GM21825 (cell line): ENCODE results near the gene CASP2.
A peak's percentile ranks its signal among the peaks of the same experiment; 100 is the strongest.

Source experiments
- ATAC-seq: cut with Tn5 transposase; IDR thresholded peaks from one replicate; pipeline ENCODE4 v1.9.1; 2021; ENCODE audit warnings: mild to moderate bottlenecking, moderate library complexity; ENCODE audit not compliant: unreplicated experiment

The CASP2 gene

DNA sequence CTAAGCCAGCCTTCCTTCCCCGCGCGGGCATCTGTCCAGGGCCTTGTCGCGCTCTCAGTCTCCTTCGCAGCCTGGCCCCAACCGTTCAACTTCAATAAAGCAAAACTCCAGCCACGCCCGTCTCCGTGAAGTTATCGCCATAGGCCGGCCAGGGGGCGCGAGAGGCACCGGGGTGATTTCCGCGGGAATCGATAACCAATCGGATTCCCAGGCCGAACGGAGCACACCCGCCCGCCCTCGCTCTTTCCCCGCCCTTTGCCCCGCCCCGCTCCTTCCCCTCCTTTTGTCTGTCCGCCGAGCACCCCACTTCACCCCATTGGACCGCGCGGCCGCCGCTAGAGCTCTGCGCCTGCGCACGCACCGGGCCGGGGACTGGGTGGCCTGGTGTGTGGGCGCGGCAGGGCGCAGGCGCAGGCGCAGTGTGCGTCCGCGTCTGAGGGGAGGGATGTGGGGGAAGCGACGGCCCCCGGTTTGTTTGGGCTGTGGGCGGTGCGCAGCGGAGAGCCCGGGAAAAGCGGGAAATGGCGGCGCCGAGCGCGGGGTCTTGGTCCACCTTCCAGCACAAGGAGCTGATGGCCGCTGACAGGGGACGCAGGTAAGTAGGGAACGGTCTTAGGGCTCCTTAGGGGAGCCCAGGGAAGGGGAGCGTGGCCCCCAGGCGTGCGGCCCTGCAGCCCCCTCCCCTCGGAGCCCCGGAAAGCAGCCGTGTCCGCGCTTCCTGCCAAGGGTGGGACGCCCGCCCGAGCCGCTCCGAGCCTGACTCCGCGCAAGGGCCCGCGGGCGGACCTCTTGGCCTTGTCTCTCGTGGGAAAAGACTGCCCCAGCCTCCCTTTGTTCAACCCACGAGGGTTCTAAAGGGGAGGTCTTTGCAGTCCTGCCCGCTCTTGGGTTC, at the start of gene CASP2:
TSS of gene CASP2 (plus strand) at position 417 of the 892 bp plus-strand sequence. CDS start at position 522, 105 bp downstream.
- ATAC-seq: peak; percentile 90

DNA sequence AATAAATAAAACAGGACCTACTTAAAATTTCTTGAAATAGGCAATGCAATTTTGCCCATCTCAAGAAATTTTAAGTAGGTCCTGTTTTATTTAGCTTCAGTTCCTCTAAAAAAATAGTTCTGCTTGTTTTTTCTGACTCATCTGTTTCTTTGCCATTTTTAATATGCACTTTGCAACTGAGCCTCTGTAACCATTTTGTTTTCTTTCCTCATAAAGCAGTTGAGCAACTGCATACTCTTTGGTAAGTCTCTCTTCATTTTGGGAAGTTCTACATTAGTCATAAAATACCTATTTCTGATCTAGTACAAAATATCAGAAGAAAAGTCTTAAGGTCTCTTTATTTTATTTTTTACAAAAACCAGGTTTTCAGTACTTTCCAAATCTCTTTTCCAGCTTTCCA, 48.3 kb upstream of the CASP2 start:
- ATAC-seq: no peak

DNA sequence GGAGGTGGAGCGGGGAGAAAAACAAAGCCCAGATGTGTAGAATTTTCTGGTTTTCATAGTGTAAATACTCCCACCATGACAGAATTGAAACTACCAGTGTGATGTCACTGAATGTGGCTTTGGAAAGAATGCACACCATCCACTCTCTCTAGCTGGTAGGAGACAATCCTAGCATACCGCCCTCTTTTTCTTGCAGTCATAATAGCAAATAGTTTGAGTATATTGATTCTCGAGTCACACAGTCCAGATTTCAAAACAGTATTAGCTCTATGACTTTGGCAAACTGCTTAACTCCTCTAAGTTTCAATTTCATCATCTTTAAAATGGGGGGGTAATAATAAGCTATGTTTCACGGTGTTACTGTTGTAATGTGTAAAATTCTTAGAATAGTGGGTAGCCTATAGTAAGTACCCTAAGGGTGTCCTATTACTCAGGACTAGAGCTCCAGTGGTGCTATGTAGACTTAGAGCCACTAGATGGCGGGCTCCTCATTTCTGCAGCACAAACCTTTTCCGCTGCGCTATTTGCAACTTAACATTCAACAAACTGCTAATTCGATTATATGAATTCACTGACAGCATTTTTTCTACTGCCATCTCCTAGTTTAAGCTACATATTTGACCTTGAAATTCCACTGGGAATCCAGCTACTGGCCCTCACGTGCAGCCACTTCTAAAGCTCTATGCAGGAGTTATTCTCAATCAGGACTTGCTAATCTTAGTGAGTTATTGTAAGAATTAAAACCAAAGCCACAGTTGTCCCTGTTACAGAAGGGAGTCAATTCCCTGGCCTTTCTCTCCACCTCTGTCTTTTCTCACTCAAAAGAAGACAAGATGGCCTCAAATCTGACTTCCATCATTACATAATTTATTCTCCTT, 47.6 kb upstream of the CASP2 start:
- peak; percentile 91 for ATAC-seq

DNA sequence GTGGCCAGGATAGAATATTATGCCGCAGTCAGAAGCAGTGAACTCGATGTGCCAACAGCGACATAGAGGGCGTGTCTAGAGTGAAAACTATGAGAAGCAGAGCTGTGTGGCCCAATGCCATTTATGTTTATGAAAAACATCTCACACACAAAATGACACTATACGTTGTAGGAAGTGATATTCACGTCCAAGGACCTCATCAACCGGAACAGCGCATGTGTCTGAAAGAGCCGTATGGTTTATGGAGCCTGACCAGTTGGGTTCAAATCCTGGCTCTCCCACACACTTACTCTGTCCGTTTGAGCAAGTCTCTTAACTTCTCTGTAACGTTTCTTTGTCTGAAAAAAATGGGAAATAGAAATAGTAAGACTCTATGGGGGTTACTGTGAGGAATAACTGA, 45.8 kb upstream of the CASP2 start:
- ATAC-seq: no peak

DNA sequence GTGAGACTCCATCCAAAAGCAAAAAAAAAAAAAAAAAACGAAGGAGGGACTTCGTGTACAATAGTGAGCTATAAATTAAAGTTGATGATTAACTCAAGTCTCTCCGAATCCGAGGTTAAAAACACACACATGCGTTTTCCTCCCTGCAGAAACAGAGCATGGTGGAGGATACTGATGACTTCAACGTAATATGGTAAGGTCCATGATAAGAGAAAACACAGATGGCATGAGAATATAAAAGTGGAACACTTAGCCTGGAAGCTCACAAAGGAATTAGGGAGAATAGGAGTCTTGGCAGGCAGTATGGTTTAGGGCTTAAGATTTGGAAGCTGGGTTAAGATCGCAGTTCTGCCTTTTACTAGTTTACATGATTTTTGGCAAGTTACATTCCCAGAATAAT, 45.0 kb upstream of the CASP2 start:
- ATAC-seq: no peak

DNA sequence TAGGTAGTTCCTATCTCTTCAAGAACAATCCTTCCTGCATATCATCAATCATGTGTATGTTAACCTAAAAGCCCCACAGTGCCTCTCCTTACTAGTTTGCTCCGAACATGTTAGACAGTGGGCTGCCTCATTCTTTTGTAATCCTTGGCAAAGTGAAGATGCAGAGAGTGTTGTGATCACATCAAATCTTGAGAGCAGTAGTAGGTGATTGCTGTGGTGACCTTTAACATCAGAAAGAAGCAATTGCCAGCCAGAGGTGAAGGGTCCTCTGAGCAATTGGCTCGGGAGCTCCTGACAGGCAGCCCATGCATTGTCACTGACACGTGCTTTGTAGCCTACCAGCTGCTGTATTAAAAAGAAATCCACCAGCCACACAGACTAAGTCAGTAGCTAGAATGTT, 44.5 kb upstream of the CASP2 start:
- ATAC-seq: no peak

DNA sequence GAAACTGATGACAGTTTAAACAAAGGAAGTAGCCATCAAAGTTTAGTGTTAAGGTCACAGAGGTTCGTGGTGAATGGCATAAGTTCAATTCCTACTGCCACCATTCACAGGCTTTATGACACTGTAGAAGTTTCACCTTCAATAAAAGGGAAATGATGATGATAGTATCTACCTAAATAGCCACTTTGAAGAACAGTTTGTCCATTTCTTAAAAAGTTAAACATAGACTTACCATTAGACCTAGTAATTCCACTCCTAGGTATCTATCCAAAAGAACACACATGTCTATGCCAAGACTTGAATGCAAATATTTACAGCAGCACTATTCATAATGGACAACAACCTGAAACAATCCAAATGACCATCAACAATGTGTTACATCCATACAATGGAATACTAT, 43.8 kb upstream of the CASP2 start:
- ATAC-seq: no peak

DNA sequence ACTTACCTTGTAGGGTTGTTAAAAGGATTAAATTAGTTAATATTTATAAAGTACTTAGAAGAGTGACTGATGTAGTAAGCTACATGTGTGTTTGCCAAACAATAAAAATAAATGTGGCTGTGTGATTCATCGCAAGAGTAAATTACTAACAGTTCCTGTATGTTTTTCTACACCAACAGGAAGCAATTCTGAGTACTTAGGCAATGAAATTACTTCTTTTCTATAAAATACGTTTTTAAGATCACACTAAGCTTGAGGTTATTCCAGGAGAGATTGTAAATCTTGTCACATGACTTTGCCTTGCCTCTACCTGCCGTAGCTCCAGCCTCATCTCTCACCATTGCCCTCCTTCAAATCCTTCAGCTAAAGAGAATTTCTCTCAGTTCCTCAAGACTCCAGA, 43.0 kb upstream of the CASP2 start:
- ATAC-seq: no peak

DNA sequence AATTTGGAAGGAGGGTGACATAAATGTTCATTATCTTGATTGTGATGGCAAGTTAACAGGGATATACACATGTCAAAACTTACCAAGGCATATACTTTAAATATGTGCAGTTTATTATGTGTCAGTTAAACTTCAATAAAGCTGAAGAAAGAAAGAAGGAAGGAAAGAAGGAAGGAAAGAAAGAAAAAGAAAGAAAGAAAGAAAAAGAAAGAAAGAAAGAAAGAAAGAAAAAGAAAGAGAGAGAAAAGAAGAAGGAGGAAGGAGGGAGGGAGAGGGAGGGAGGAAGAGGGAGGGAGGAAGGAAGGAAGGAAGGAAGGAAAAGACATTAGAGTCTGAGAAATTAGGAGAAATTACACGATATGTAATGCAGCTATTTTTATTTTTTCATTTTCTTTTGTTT, 40.8 kb upstream of the CASP2 start:
- ATAC-seq: no peak

DNA sequence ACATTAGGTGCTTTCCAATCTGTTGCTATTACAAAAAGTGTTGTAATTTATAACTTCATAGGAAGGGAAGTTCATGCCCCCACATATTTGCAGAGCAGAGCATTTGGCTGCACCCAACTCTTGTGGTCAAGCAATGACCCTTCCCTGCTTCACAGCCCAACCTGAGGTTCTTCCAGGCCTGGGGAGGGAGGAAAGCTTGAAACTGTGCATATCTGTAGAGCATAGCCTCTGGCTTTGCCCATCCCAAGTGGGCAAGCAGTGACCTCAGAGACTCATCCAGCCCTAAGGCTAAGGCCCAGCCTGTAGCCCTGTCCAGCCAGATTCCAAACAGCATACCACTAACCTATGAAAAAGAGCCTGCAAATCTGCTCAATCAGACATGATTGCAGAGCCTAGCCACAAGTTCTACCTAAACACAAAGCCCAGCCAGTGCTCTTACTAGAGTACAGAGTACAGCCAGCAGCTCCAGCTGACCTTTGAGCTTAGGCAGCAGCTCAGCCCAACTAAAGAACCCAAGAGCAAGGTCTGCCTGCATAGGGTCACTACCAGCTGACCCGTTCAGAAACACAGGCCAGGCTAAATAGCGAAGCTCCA, 39.3 kb upstream of the CASP2 start:
- no peak for ATAC-seq

DNA sequence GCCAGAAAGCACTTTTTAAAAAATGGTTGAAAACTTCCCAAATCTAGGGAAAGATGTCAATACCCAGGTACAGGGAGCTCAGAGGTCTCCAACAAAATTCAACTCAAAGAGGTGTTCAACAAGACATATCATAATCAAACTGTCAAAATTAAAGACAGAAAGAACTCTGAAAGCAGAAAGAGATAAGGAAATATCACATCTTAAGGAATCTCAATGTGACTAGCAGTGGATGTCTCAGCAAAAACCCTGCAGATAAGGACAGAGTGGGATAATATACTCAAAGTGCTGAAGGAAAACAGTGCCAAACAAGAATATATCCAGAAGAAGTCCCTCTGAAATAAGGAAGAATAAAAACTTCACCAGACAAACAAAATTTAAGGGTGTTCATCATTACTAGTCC, 38.0 kb upstream of the CASP2 start:
- ATAC-seq: no peak

DNA sequence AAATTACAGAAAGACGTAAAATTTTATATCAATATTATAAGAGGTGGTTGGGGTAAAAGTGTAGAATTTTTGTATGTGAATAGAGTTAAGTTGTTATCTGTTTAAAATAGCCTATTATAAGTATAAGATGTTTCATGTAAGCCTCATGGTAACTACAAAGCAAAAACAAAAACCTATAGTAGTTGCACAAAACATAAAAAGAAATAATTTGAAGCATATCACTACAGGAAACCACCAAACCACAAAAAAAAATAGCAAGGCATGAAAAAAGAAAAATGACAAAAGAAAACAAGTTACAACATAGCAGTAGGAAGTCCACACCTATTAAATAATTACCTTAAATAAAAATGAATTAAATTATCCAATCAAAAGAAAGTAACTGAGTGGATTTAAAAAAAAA, 37.3 kb upstream of the CASP2 start:
- ATAC-seq: no peak

DNA sequence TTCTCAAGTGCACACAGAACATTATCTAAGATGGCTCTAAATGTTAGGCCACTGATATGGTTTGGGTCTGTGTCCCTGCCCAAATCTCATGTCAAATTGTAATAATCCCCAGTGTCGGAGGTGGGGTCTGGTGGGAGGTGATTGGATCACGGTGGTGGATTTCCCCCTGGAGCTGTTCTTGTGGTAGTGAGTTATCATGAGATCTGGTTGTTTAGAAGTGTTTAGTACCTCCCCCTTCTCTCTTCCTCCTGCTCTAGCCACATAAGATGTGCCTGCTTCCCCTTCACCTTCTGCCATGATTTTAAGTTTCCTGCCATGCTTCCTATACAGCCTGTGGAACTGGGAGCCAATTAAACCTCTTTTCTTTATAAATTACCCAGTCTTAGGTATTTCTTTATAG, 36.1 kb upstream of the CASP2 start:
- no peak for ATAC-seq

DNA sequence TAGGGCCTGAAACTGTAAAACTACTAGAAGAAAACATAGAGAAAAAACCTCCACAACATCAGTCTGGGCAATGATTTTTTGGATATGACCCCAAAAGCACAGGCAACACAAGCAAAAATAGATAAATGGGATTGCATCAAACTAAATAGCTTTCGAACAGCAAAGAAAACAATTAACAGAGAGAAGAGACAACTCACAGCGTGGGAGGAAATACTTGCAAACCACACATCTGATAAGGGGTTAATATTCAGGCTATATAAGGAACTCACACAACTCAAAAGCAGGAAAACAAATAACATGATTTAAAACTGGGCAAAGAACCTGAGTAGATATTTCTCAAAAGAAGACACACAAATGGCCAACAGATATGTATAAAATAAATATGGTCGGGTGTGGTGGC, 32.6 kb upstream of the CASP2 start:
- ATAC-seq: no peak

DNA sequence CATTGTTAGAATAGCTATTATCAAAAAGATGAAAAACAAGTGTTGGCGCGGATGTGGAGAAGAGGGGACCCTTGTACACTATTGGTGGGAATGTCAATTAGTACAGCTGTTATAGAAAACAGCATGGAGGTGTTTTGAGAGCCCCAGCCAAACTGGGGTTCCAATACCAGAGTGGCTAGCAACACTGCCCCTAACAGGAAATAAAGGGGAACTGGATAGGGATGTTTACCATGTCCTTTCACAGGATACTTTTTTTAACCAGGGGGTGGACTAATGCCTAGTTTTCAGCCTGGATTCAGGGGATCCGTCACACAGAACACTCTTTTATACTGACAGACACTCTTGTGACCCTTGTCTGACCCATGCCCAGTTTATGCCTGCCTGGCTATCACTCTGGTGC, 31.8 kb upstream of the CASP2 start:
- ATAC-seq: no peak

DNA sequence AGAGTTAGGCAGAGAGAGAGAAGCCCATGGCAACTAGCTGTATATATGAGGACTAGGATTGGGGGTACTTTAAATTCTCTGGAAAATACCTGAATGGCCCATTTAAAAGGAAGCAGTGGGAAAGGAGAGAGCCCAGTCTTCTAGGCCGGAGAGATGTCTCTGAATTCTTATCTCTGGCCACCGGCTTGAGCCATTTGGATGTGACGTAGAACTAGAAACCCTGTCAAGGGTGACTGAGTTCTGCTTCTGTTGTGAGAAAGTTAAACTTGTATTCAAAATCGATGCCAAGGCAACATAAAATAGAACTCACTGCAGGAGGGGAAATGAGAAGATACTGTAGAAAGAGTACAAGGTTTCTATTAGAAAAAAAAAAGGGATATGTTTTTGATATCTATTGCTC, 31.2 kb upstream of the CASP2 start:
- ATAC-seq: peak; percentile 82

DNA sequence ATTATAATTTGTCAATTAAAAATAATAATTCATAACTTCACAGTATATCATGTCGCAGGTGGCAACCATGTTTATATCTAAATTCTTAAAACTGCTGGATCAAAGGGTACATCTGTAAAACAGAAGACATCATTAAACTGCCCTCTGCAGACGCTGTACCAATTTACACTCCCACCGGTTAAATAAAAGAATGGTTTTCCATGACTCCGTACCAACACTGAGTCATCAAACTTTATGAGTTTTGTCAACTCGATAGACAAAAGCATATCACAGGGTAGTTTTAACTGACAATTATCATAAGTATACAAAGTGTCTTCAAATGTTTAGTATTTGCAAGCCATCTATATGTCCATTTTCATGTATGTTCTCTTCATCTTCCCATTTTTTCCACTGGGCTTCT, 30.6 kb upstream of the CASP2 start:
- no peak for ATAC-seq

DNA sequence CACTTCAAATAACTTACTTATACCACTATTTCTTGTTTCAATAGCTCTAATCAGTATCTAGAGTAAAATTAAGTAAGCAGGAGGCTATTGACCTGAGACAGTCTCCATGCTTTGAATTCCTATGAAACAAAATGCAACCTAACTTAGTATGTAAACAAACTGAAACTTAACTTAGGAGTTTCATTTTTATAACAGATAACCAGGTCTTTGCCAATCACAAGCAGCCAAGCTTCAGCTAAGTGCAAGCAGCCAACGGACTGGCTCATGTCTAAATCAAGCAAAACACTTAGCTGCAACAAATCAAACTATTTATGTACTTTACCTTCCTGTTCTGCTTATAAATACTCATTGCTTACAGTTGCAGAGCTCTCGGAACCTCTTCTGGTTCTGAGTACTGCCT, 29.3 kb upstream of the CASP2 start:
- peak; percentile 39 for ATAC-seq

DNA sequence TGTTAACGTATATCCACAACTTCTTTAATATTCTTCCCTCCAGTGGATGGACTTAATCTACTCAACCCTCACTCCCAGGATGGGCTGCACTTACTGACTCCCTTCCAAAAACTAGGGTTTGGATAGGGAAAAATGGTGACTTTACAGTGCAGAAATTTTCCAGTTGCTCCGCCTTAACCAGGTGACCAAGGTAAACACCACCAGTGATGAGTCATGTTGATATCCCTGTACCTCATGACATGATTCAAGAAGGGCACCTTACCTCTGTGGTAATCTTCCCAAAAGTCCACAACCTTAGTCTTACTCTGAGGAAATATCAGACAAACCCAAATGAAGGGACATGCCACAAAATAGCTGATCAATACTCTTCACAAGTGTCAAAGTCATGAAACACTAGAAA, 28.4 kb upstream of the CASP2 start:
- ATAC-seq: no peak

DNA sequence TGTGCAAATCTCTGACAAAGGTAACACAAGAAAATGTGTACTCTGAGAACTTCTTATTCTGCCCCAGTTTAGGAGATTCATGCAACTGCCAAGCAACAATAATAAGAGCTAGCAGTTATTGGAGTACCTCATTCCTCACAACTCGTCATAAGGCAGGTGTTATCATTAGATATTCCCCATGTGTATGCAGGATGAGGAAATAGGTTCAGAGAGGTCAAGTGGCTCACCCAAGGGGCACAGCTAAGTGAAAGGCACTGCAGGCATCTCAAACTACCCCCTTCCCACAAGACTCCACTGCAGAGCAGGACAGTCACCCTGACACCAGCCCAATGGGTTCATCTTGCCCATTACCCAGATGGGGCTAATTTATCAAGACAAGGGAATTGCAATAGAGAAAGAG, 26.2 kb upstream of the CASP2 start:
- ATAC-seq: no peak
